Kidney (tissue), 14 donors: ENCODE measurements around the gene TIMM29. TPM values are rescaled to one million over a fixed set of nuclear protein-coding genes. Genes with fewer than 3 reads are reported as not detected.

Source experiments
- DNase-seq, 5 donors: peaks; one replicate each; pipeline ENCODE4 v3.0.0-alpha.2; 2013 to 2020
- FAIRE-seq: peaks from 2 replicates; lab custom pipeline; 2012; peaks lifted over from hg19 to GRCh38; lab: Jason Lieb, UNC
- H3K27ac ChIP-seq, 2 donors: one replicate each; pipeline ENCODE4 v1.7.0; 2013; ENCODE audit warnings: low read depth in 2 of 2, low read length in 2 of 2, inconsistent platforms in 1 of 2
- H3K27me3 ChIP-seq: one replicate; pipeline ENCODE4 v1.7.1; 2013; ENCODE audit warnings: low read length, inconsistent platforms; ENCODE audit not compliant: control insufficient read depth, insufficient read depth
- H3K36me3 ChIP-seq, 3 donors: one replicate each; pipeline versions ENCODE4 v1.7.0 to v1.7.1; 2013; ENCODE audit warnings: low read length in 3 of 3, control low read depth in 1 of 3, inconsistent platforms in 1 of 3; ENCODE audit not compliant: insufficient read depth in 3 of 3, control insufficient read depth in 2 of 3
- H3K4me1 ChIP-seq, 3 donors: one replicate each; pipeline versions ENCODE4 v1.7.0 to v1.7.1; 2013; ENCODE audit warnings: low read length in 3 of 3, inconsistent platforms in 1 of 3, low read depth in 1 of 3; ENCODE audit not compliant: control insufficient read depth in 2 of 3, insufficient read depth in 2 of 3
- H3K4me3 ChIP-seq, 3 donors: one replicate each; pipeline versions ENCODE4 v1.7.0 to v1.8.1; 2013; ENCODE audit warnings: low read length in 3 of 3, control low read depth in 1 of 3, inconsistent platforms in 1 of 3
- H3K9ac ChIP-seq, 3 donors: one replicate each; pipeline versions ENCODE4 v1.7.0 to v1.7.1; 2013; ENCODE audit warnings: low read length in 3 of 3, control low read depth in 1 of 3, inconsistent platforms in 1 of 3
- H3K9me3 ChIP-seq, 3 donors: one replicate each; pipeline versions ENCODE4 v1.7.0 to v1.7.1; 2013; ENCODE audit warnings: low read length in 3 of 3, control low read depth in 1 of 3, inconsistent platforms in 1 of 3; ENCODE audit not compliant: control insufficient read depth in 2 of 3, insufficient read depth in 1 of 3
- CTCF ChIP-seq: IDR thresholded peaks from 3 replicates; pipeline ENCODE4 v1.5.1; 2012; ENCODE audit warnings: mild to moderate bottlenecking, moderate library complexity, borderline replicate concordance; ENCODE audit not compliant: insufficient read depth; ENCODE audit errors: extremely low read depth
- intact Hi-C: fragments of 100-400 bp; cut with DNase I; formaldehyde crosslinking; loops from one replicate; pipeline ENCODE4 v1.11.1; 2022
- polyA plus RNA-seq: library from polyadenylated mRNA; stranded (reverse); fragments of 350-450 nt; fragmentation: Illumina TruSeq; extraction: RNeasy Lipid Tissue Mini Kit (QIAGEN cat#74804); gene quantifications from one replicate; pipeline ENCODE4 v1.2.3, GENCODE V29; 2014; ENCODE audit warnings: low read depth, low replicate concordance; ENCODE audit not compliant: insufficient read depth
- total RNA-seq: library from RNA; stranded (reverse); fragmentation: NEBNext Ultra II Directional; extraction: Animal tissue kit (Norgen Biotek cat#: 25700); gene quantifications from one replicate; pipeline ENCODE4 v1.2.1, GENCODE V29; 2021
- donor health status: control.
- donor health status: control.
- donor health status: control.
- donor health status: control.
- donor health status: control.
- donor health status: DM: yes; HTN: yes; CAD: no.
- donor health status: Normal renal cell carcinoma (clear cell type).

TIMM29 gene
- total and polyA plus RNA-seq, 2 donors from 2014 or later = 16.8 to 21.7 TPM

- H3K4me3 ChIP-seq = no peak overlapping the region
- no peak for TF ChIP-seq CTCF
- no peak for DNase-seq
- peaks cover 0 to 13% (median 5%) of the 10 kb centered on the region in 3 donors for H3K36me3 ChIP-seq
- intact Hi-C loops = no loop called here
- no peaks in the 10 kb centered on the region for H3K4me1 ChIP-seq
- no peaks in the 10 kb centered on the region for H3K27me3 ChIP-seq
- no peak for FAIRE-seq
- H3K9ac ChIP-seq = no peak overlapping the region
- no peak overlapping the region for H3K27ac ChIP-seq
- H3K9me3 ChIP-seq = no peaks in the 10 kb centered on the region
Measured at GRCh38 chr19:10916602-10917001, 12.0 kb upstream of the TIMM29 start.

- no peaks in the 10 kb centered on the region for H3K4me1 ChIP-seq
- DNase-seq = no peak
- no peak overlapping the region for H3K4me3 ChIP-seq
- no peaks in the 10 kb centered on the region for H3K27me3 ChIP-seq
- peaks cover 0 to 13% (median 3%) of the 10 kb centered on the region in 3 donors for H3K36me3 ChIP-seq
- no peak overlapping the region for H3K27ac ChIP-seq
- no peak for FAIRE-seq
- intact Hi-C loops = no loop called here
- no peak for TF ChIP-seq CTCF
- no peak overlapping the region for H3K9ac ChIP-seq
- H3K9me3 ChIP-seq = no peaks in the 10 kb centered on the region
Measured at GRCh38 chr19:10918359-10918758, 10.3 kb upstream of the TIMM29 start.

GRCh38 chr19:10919352-10920287, 9.0 kb upstream of the TIMM29 start:
- Histone ChIP-seq H3K27ac (no peak overlapping the region), H3K4me1 (no peaks in the 10 kb centered on the region), H3K27me3 (no peaks in the 10 kb centered on the region), H3K9ac (no peak overlapping the region), H3K36me3 (peaks cover 0 to 18% (median 6%) of the 10 kb centered on the region in 3 donors), H3K4me3 (no peak overlapping the region), H3K9me3 (no peaks in the 10 kb centered on the region)
- no peak for FAIRE-seq
- TF ChIP-seq CTCF = no peak
- intact Hi-C loops = no loop called here
- no peak for DNase-seq
